GM10248 (cell line): Measurements from ENCODE around the gene KIF26A.

ENCODE experiments used
- CTCF ChIA-PET: fragments of 300-600 bp; sonication (Branson Sonifier 250); formaldehyde crosslinking; extraction: SDS; loops from one replicate; lab custom pipeline; 2021; ENCODE audit warnings: antibody characterized with exemption; lab: Yijun Ruan, JAX
- POLR2A ChIA-PET: fragments of 350-650 bp; sonication (Branson Sonifier 250); formaldehyde crosslinking; extraction: SDS; loops from one replicate; lab custom pipeline; 2020; ENCODE audit warnings: antibody characterized with exemption; lab: Yijun Ruan, JAX
- DNase-seq: peaks from one replicate; pipeline ENCODE4 v3.0.0; 2012; ENCODE audit errors: extremely low spot score
- TF ChIP-seq, protein P1 (sequence below): IDR thresholded peaks from 2 replicates; pipeline ENCODE4 v1.5.1; 2012; ENCODE audit warnings: mild to moderate bottlenecking, low read depth; ENCODE audit errors: extremely low read depth, missing control alignments, control extremely low read depth

KIF26A gene

DNA sequence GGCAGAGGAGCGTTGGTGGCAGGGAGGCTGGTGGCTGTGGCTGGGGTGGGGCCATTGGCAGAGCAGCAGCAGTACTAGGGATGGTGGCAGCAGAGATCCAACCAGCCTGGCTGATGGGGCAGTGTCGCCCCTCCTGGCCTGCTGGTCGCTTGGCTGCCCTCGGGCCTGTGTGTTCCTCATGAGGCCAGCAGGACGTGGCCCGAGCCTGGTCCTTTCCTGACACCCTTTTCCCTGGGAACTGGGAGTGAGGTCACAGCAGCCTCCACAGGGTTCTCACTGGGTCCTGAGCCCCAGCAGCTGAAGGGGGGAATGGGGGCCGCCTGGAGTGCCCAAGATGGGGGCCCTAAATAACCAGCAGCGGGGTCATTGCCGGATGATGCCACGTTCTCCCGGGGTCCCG is 46.1 kb downstream of the KIF26A start:
- TF ChIP-seq, protein P1, sequence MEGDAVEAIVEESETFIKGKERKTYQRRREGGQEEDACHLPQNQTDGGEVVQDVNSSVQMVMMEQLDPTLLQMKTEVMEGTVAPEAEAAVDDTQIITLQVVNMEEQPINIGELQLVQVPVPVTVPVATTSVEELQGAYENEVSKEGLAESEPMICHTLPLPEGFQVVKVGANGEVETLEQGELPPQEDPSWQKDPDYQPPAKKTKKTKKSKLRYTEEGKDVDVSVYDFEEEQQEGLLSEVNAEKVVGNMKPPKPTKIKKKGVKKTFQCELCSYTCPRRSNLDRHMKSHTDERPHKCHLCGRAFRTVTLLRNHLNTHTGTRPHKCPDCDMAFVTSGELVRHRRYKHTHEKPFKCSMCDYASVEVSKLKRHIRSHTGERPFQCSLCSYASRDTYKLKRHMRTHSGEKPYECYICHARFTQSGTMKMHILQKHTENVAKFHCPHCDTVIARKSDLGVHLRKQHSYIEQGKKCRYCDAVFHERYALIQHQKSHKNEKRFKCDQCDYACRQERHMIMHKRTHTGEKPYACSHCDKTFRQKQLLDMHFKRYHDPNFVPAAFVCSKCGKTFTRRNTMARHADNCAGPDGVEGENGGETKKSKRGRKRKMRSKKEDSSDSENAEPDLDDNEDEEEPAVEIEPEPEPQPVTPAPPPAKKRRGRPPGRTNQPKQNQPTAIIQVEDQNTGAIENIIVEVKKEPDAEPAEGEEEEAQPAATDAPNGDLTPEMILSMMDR, result no peak
- DNase-seq, result no peak
- ChIA-PET CTCF (no interaction called here), POLR2A (no interaction called here)

DNA sequence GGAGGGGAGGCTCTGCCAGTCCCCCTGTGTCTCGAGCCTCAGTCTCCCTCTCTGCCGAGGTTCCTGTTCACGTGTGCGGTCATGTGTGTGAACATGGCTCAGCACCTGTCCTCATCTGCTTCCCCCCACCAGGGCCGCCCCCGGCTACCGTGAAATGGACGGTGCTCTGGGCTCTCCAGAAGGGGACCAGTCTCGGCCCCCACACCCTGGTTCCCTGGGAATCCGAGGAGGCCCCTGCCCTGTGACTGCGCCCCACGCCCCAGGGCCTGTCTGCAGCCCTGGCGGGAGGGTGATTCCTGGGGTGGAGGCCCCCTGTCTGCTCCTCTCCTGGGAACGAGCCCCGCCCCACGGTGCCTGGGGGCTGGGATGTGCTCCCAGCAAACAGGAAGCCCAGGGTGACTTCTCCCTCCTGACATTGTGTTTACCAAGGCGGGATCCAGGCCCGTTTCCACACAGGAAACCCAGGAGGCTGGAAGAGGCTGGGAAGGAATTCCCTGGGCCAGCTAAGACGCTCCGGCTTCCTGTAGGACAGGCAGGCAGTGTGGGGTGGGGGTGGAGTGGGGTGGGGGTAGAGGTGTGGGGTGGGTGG is 46.6 kb downstream of the KIF26A start:
- DNase-seq, result no peak
- ChIA-PET CTCF (no interaction called here), POLR2A (no interaction called here)
- TF ChIP-seq, protein P1, result no peak

DNA sequence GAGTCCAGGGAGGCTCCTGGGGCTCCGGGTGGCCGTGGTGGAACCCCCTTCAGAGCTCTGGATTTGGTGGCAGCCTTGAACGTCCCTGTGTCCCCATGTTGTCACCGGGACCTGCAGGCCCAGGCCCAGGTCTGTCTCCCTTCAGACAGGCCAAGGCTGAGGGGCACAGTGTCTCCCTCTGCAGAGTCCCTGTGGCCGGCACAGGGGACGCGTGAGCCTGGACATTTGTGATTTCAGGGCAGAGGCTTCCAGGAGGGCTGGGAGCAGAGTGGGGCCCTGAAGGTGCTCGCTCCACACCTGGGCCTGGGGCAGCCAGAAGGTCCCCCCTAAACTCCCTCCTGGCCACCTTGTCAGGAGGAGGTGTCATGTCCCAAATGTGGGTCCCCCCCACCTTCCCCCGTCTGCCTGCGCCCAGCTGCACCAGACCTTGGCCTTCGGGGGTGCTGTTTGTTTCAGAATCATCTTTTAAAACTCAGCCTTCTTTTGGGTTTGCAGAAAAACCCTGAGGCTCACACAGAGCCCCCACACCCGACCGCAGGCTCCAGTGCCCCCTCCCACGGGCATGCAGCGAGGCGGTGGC is 47.6 kb downstream of the KIF26A start:
- ChIA-PET CTCF (no interaction called here), POLR2A (no interaction called here)
- TF ChIP-seq, protein P1, result no peak
- DNase-seq, result no peak

DNA sequence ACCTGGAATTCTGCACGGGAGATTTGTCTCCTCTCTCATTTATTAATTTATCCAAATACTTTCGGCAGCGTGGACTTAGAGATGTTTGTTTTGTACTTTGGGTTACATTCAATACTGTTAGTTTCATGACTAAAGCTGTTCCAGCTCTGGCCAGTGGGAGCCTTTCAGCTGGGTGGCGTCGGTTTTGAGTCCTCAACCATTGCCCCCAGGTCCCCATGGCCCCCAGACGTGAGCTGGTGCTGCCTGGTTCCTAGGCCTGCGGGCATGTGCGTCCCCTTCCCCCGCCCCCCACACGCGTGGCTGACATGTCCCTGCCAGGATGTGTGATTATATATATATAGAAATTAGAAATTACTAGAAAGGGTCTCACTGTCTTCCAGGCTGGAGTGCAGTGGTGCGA is 48.2 kb downstream of the KIF26A start:
- TF ChIP-seq, protein P1, result no peak
- POLR2A ChIA-PET, result no interaction called here
- no peak for DNase-seq
- CTCF ChIA-PET, result no interaction called here

DNA sequence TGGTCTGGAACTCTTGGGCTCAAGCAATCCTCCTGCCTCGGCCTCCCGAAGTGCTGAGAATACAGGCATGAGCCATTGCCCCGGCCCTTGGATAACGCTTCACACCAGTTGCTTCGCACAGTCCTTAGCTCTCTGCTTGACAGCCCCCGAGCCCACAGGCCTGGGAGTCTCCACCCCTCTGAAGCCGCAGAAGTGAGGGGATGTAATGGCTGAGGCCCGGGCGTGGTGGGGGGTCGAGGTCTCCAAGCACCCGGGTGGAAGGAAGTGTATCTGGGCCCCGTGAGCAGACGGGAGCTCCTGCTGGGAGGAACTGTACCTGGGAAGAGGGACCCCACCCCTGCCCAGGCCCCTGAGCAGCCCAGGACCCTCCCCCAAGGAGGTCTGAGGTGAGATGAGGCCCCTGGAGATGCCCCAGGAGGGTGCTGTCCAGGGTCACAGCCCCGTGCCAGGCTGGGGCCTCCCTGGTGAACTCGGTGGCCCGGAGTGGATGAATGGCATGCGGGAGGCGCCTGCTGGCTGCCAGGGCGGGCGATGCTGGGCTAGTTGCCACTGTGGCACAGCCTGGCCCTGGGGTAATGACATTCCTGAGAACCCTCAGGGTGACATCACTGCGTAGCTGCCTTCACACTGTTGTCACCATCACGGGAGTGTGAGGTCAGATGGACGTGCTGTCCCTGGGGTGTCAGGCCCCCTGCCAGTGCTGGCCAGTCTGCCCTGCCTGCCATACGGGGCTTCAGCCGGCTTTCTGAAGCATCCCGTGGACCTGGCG is 48.9 kb downstream of the KIF26A start:
- ChIA-PET POLR2A (no interaction called here), CTCF (no interaction called here)
- TF ChIP-seq, protein P1, result no peak
- no peak for DNase-seq

DNA sequence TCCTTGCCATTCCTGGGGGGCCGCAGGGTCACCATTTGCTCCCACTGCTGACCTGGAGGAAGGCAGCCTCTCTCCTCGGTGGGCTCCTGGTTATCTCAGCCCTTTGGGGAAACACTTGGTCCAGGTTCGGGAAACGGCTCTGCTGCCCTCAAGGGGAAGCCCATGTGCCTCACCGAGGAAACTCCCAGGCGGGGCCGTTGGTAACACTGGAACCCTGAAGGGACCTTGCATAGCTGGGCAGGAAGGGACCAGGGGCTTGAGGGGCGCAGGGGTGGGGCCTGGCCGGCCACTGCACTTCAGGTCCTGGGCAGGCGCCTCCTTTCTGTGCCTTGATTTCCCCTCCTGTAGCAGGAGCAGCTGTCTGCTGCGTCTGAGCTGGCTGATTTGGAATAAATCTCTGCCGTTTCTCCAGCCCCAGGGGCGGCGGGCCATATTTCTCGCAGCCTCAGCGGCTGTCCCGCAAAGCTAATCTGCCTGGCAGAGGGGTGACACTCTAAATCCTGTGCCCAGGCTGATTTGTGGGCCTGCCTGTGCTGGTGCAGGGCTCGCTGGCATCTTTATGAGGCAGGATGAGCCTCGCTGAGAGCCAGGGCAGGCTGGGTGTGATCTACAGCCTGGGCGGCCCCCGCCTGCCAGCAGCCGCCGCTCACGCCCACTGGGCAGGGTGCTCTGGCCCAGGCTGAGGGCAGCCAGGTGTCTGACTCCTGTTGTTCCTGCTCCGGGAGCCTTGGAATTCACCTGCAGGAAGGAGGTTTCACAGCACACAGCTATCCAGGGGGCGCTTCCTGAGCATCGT is 49.7 kb downstream of the KIF26A start:
- DNase-seq, result no peak
- TF ChIP-seq, protein P1, result no peak
- POLR2A ChIA-PET, result no interaction called here
- CTCF ChIA-PET, result no interaction called here
